HG03354 (cell line): ENCODE results near the gene DUS3L.

Experiments
- ATAC-seq: cut with Tn5 transposase; IDR thresholded peaks from one replicate; pipeline ENCODE4 v1.9.1; 2021; ENCODE audit warnings: mild to moderate bottlenecking; ENCODE audit not compliant: unreplicated experiment, poor library complexity, severe bottlenecking

Gene DUS3L

GRCh38 chr19:5801796-5802619 is 11.0 kb upstream of the DUS3L start:
- ATAC-seq = no peak

GRCh38 chr19:5800361-5801270 is 9.7 kb upstream of the DUS3L start:
- no peak for ATAC-seq

- no peak for ATAC-seq
Measured at GRCh38 chr19:5799247-5800241, 8.6 kb upstream of the DUS3L start.

- ATAC-seq = no peak
Measured at GRCh38 chr19:5798244-5798643, 7.3 kb upstream of the DUS3L start.

- no peak for ATAC-seq
Measured at GRCh38 chr19:5795382-5795919, 4.5 kb upstream of the DUS3L start.

GRCh38 chr19:5793188-5793587 is 2.2 kb upstream of the DUS3L start:
- no peak for ATAC-seq

GRCh38 chr19:5792224-5792623 is 1.3 kb upstream of the DUS3L start:
- no peak for ATAC-seq

- ATAC-seq = no peak
Measured at GRCh38 chr19:5789886-5790558, 941 bp downstream of the DUS3L start.

- ATAC-seq = no peak
Measured at GRCh38 chr19:5789351-5789761, 1.6 kb downstream of the DUS3L start.

- no peak for ATAC-seq
Measured at GRCh38 chr19:5788422-5788821, 2.5 kb downstream of the DUS3L start.

- no peak for ATAC-seq
Measured at GRCh38 chr19:5787409-5788182, 3.4 kb downstream of the DUS3L start.

GRCh38 chr19:5786593-5787408 is 4.2 kb downstream of the DUS3L start:
- no peak for ATAC-seq

GRCh38 chr19:5785423-5785822 is 5.5 kb downstream of the DUS3L start:
- ATAC-seq = no peak

GRCh38 chr19:5784581-5785147 is 6.3 kb downstream of the DUS3L start, which contains the start of gene PRR22:
Gene PRR22 (minus strand): TSS chr19:5784746. CDS start chr19:5784660, 86 bp downstream.
- ATAC-seq = no peak

GRCh38 chr19:5782945-5783919 is 7.7 kb downstream of the DUS3L start:
- no peak for ATAC-seq

GRCh38 chr19:5782322-5782721 is 8.6 kb downstream of the DUS3L start:
- ATAC-seq = no peak
